LNCaP clone FGC (cell line): ENCODE measurements around the gene IQCC.

Experiments used
- DNase-seq: peaks from one replicate; pipeline ENCODE4 v3.0.0-alpha.2; 2011; ENCODE audit warnings: low read depth
- H3K4me3 ChIP-seq: 2 replicates; pipeline ENCODE4 v1.5.1; 2011; ENCODE audit warnings: mild to moderate bottlenecking, low read depth, low read length, control low read depth
- CTCF ChIP-seq: IDR thresholded peaks from 2 replicates; pipeline ENCODE4 v1.5.1; 2012; ENCODE audit warnings: mild to moderate bottlenecking; ENCODE audit not compliant: control insufficient read depth, insufficient read depth; ENCODE audit errors: extremely low read depth

The IQCC gene

GRCh38 chr1:32197074-32197473 is 8.4 kb upstream of the IQCC start:
- no peak for DNase-seq
- H3K4me3 ChIP-seq: no peak overlapping the region
- no peak for TF ChIP-seq CTCF

- H3K4me3 ChIP-seq: no peak overlapping the region
- no peak for TF ChIP-seq CTCF
- DNase-seq: no peak
Measured at GRCh38 chr1:32197837-32198236, 7.6 kb upstream of the IQCC start.

- no peak for TF ChIP-seq CTCF
- no peak for DNase-seq
- H3K4me3 ChIP-seq: no peak overlapping the region
Measured at GRCh38 chr1:32198237-32199042, 7.0 kb upstream of the IQCC start.

- no peak for DNase-seq
- no peak overlapping the region for H3K4me3 ChIP-seq
- no peak for TF ChIP-seq CTCF
Measured at GRCh38 chr1:32199043-32199716, 6.3 kb upstream of the IQCC start.

GRCh38 chr1:32199717-32200072 is 5.8 kb upstream of the IQCC start:
- no peak for TF ChIP-seq CTCF
- no peak for DNase-seq
- peak overlapping the region; percentile 69 for H3K4me3 ChIP-seq

- no peak for DNase-seq
- peak within 1 kb of the TSS; percentile 69 for H3K4me3 ChIP-seq
- no peak for TF ChIP-seq CTCF
Measured at GRCh38 chr1:32200226-32201010, 5.1 kb upstream of the IQCC start, which contains the start of gene CCDC28B. Gene CCDC28B (plus strand): TSS chr1:32200595. CDS start chr1:32201936, 1,341 bp downstream.
